Tibial artery (tissue), 4 donors: ENCODE results near the gene GLS.

Experiments
- DNase-seq, 2 donors: peaks; one replicate each; pipeline ENCODE4 v3.0.0-alpha.2; 2019
- H3K27ac ChIP-seq, 2 donors: fragments of 200-600 bp; sonication (generic) in 1 of 2; 1 replicate in 1 of 2; 2 replicates in 1 of 2; pipeline ENCODE4 v1.5.1; 2018 to 2019; ENCODE audit warnings: mild to moderate bottlenecking in 1 of 2
- H3K27me3 ChIP-seq, 2 donors: fragments of 200-600 bp; sonication (generic) in 1 of 2; one replicate each; pipeline versions ENCODE4 v1.5.1 to v1.6.0; 2016 to 2019
- H3K36me3 ChIP-seq, 3 donors: fragments of 200-600 bp; sonication (generic) in 2 of 3; one replicate each; pipeline ENCODE4 v1.5.1; 2016 to 2019; ENCODE audit warnings: mild to moderate bottlenecking in 2 of 3
- H3K4me1 ChIP-seq, 4 donors: fragments of 200-600 bp; sonication (generic) in 2 of 4; 1 replicate in 3 of 4; 2 replicates in 1 of 4; pipeline ENCODE4 v1.5.1; 2016 to 2019
- H3K4me3 ChIP-seq, 2 donors: fragments of 200-600 bp; sonication (generic) in 1 of 2; 1 replicate in 1 of 2; 2 replicates in 1 of 2; pipeline ENCODE4 v1.5.1; 2018 to 2019; ENCODE audit warnings: mild to moderate bottlenecking in 2 of 2
- H3K9me3 ChIP-seq, 3 donors: fragments of 200-600 bp; sonication (generic) in 1 of 3; one replicate each; pipeline ENCODE4 v1.5.1; 2016 to 2019
- intact Hi-C: fragments of 100-400 bp; cut with DNase I; formaldehyde crosslinking; loops from one replicate; pipeline ENCODE4 v1.15.0; 2023; ENCODE audit warnings: low total_unique reads
- TF ChIP-seq, protein P1 (sequence below), 2 experiments: fragments of 200-600 bp in 1 of 2; fragments of 450-650 bp in 1 of 2; IDR thresholded peaks; one replicate each; pipeline ENCODE4 v1.5.1; 2017 to 2019; ENCODE audit warnings: antibody characterized with exemption in 2 of 2, mild to moderate bottlenecking in 1 of 2, moderate library complexity in 1 of 2

GLS gene

DNA sequence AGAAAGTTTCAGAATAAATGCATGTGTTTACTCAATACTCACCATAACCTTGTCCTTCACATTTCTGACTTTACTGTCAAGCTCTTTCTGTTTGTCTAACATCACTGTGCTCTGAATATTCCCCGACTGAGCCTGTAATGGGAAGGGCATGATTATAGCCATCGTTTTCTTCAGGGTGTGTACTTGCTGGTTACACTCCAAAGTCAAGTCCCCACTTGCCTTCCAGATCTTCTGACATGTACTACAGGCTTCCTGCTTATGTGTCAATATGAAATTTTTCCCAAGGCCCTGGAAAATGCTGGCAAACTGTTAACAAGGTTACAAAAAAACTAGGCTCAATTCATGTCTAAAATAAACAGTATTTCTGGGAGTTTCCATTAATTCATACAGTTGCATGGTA lies 120.4 kb downstream of the GLS start:
- H3K9me3 ChIP-seq, result no peaks in the 10 kb centered on the region

GRCh38 chr2:191001624-191002023 lies 121.0 kb downstream of the GLS start:
- intact Hi-C loops, result no loop called here
- no peaks in the 10 kb centered on the region for H3K9me3 ChIP-seq
- no peaks in the 10 kb centered on the region for H3K4me1 ChIP-seq
- H3K27me3 ChIP-seq, result no peaks in the 10 kb centered on the region
- DNase-seq, result no peak
- H3K36me3 ChIP-seq, result peaks cover 77 to 99% (median 93%) of the 10 kb centered on the region in 3 donors
- no peak overlapping the region for H3K27ac ChIP-seq
- TF ChIP-seq, protein P1, sequence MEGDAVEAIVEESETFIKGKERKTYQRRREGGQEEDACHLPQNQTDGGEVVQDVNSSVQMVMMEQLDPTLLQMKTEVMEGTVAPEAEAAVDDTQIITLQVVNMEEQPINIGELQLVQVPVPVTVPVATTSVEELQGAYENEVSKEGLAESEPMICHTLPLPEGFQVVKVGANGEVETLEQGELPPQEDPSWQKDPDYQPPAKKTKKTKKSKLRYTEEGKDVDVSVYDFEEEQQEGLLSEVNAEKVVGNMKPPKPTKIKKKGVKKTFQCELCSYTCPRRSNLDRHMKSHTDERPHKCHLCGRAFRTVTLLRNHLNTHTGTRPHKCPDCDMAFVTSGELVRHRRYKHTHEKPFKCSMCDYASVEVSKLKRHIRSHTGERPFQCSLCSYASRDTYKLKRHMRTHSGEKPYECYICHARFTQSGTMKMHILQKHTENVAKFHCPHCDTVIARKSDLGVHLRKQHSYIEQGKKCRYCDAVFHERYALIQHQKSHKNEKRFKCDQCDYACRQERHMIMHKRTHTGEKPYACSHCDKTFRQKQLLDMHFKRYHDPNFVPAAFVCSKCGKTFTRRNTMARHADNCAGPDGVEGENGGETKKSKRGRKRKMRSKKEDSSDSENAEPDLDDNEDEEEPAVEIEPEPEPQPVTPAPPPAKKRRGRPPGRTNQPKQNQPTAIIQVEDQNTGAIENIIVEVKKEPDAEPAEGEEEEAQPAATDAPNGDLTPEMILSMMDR (IDR thresholded peaks at IDR 0.05), result no peak
- H3K4me3 ChIP-seq, result no peak overlapping the region

More for the DNA sequence above, 120.4 kb downstream of the GLS start:
- no peaks in the 10 kb centered on the region for H3K27me3 ChIP-seq
- H3K4me1 ChIP-seq, result no peaks in the 10 kb centered on the region
- no peak overlapping the region for H3K4me3 ChIP-seq
- peaks cover 77 to 99% (median 93%) of the 10 kb centered on the region in 3 donors for H3K36me3 ChIP-seq
- no peak overlapping the region for H3K27ac ChIP-seq
- intact Hi-C loops, result no loop called here
- TF ChIP-seq, protein P1 (IDR thresholded peaks at IDR 0.05), result no peak
- no peak for DNase-seq

DNA sequence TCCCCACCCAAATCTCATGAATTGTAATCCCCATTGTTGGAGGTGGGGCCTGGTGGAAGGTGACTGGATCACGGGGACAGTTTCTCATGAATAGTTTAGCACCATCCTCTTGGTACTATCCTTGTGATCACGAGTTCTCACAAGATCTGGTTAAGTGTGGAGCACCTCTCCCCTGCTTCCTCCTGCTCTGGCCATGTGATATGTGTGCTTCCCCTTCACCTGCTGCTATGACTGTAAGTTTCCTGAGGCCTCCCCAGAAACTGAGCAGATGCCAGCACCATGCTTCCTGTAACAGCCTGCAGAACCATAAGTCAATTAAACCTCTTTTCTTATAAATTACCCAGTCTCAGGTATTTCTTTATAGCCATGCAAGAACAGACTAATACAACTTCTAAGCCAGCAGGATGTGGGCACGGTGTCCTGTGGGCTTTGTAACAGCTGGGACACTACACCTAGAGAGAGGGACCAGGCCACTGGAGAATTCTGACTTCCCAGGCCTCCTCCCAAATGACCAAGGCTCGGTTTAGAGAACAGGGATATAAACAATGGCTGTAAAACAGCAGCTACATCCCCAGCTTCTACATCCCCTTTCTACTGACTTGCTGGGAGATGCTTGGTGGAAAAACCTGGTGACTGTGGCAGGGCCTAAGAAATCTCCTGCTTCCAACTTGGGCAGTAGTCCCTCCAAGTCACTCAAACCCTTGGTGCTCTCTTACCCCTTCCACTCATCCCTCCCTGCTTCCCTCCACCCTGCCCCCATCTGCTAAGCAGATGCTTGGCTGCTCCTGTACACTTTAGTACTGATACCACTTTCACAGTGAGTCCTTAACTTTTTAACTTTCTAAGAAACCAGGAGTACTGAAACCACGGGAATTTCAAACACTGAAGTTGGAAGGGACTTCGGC lies 123.0 kb downstream of the GLS start:
- Histone ChIP-seq H3K27ac (no peak overlapping the region), H3K9me3 (no peaks in the 10 kb centered on the region), H3K36me3 (peaks cover 73 to 97% (median 86%) of the 10 kb centered on the region in 3 donors), H3K4me3 (no peak overlapping the region), H3K27me3 (no peaks in the 10 kb centered on the region), H3K4me1 (no peaks in the 10 kb centered on the region)
- no peak for DNase-seq
- intact Hi-C loops, result no loop called here
- TF ChIP-seq, protein P1 (IDR thresholded peaks at IDR 0.05), result no peak

GRCh38 chr2:191006297-191006696 lies 125.7 kb downstream of the GLS start:
- TF ChIP-seq, protein P1 (IDR thresholded peaks at IDR 0.05), result no peak
- intact Hi-C loops, result no loop called here
- no peak overlapping the region for H3K4me3 ChIP-seq
- no peak for DNase-seq
- H3K36me3 ChIP-seq, result peaks cover 59 to 80% (median 61%) of the 10 kb centered on the region in 3 donors
- H3K27me3 ChIP-seq, result no peaks in the 10 kb centered on the region
- H3K4me1 ChIP-seq, result peaks cover 0 to 7% (median 0%) of the 10 kb centered on the region in 4 donors
- H3K27ac ChIP-seq, result no peak overlapping the region
- no peaks in the 10 kb centered on the region for H3K9me3 ChIP-seq

DNA sequence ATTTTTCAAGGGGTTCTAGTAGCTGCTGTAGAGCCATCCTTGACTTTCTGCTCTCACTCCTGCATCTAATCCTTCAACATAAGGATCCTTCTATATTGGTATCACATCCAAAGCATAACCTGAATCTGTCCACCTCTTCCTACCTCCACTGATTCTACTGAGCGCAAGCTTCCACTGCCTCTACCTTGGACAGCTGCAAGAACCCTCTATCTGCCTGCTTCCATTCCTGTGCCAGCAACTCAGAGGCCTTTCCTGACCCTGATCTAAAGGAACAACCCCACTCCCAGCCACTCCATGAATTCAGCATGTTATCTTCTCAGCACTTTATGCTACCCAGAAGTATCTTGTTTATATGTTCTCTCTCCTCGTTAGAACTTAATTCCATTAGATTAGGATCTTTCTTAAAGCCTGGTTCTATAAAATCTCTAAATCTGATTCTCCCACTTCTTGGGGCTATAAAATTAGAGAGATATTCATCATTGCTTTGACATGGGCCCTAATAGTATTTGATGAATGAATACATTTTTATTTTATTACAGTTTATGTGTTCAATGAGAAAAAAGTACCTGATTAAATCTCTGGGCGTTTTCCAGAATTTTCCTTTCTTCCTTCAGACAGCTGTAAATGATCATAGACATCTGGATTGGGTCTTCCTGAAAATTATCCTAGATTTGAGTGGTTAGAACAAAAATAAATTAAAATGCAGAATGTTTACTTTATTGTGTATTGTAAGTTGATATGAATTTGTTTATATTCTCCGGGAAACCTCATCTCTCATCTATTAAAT lies 126.6 kb downstream of the GLS start:
- H3K9me3 ChIP-seq, result no peaks in the 10 kb centered on the region
- peaks cover 54 to 71% (median 59%) of the 10 kb centered on the region in 3 donors for H3K36me3 ChIP-seq
- no peak overlapping the region for H3K4me3 ChIP-seq
- TF ChIP-seq, protein P1 (IDR thresholded peaks at IDR 0.05), result no peak
- H3K4me1 ChIP-seq, result peaks cover 0 to 16% (median 3%) of the 10 kb centered on the region in 4 donors
- DNase-seq, result no peak
- intact Hi-C loops, result no loop called here
- no peak overlapping the region for H3K27ac ChIP-seq
- no peaks in the 10 kb centered on the region for H3K27me3 ChIP-seq
